H1 (cell line): Measurements from ENCODE around the gene SUGP2. TPM values are rescaled to one million over a fixed set of nuclear protein-coding genes. Genes with fewer than 3 reads are reported as not detected.

Source experiments
- CTCF ChIA-PET: fragments of 300-600 bp; sonication (Branson Sonifier 250); formaldehyde crosslinking; loops from one replicate; lab custom pipeline; 2021; ENCODE audit not compliant: partially characterized antibody; lab: Charles Lee
- POLR2A ChIA-PET: fragments of 300-600 bp; sonication (Branson Sonifier 250); formaldehyde crosslinking; loops from one replicate; lab custom pipeline; 2021; ENCODE audit warnings: inconsistent platforms; ENCODE audit not compliant: partially characterized antibody; lab: Charles Lee
- DNase-seq, 2 experiments: peaks; one replicate each; pipeline versions ENCODE4 v3.0.0 to v3.0.0-alpha.2; 2010 to 2022; ENCODE audit warnings: low spot score in 2 of 2, low read depth in 1 of 2, mixed read lengths in 1 of 2
- FAIRE-seq: peaks from 2 replicates; lab custom pipeline; 2011; peaks lifted over from hg19 to GRCh38; lab: Jason Lieb, UNC
- H2AFZ ChIP-seq: 2 replicates; pipeline ENCODE4 v1.8.1; 2012; ENCODE audit warnings: low read length, inconsistent platforms
- H2AK5ac ChIP-seq: 2 replicates; pipeline ENCODE4 v1.6.1; 2013; ENCODE audit warnings: low read depth, low read length
- H2BK120ac ChIP-seq: replicated peaks from 2 replicates; pipeline ENCODE3; 2013; ENCODE audit warnings: low read depth, low read length, inconsistent platforms
- H2BK12ac ChIP-seq: 2 replicates; pipeline ENCODE4 v1.6.1; 2013; ENCODE audit warnings: low read depth, low read length
- H2BK15ac ChIP-seq: 2 replicates; pipeline ENCODE4 v1.6.1; 2013; ENCODE audit warnings: low read length
- H2BK20ac ChIP-seq: 2 replicates; pipeline ENCODE4 v1.6.1; 2013; ENCODE audit warnings: low read length
- H2BK5ac ChIP-seq: 2 replicates; pipeline ENCODE4 v1.6.1; 2013; ENCODE audit warnings: low read depth, low read length
- H3K14ac ChIP-seq: 2 replicates; pipeline ENCODE4 v1.6.1; 2013; ENCODE audit warnings: inconsistent platforms; ENCODE audit not compliant: insufficient read length
- H3K18ac ChIP-seq: 2 replicates; pipeline ENCODE4 v1.6.1; 2013; ENCODE audit warnings: low read length; ENCODE audit errors: extremely low read depth
- H3K23ac ChIP-seq: 2 replicates; pipeline ENCODE4 v1.6.1; 2013; ENCODE audit warnings: inconsistent platforms; ENCODE audit not compliant: insufficient read length
- H3K23me2 ChIP-seq: 2 replicates; pipeline ENCODE4 v1.6.1; 2013; ENCODE audit warnings: low read depth, low read length
- H3K27ac ChIP-seq: 2 replicates; pipeline ENCODE4 v1.6.1; 2011; ENCODE audit warnings: low read depth, low read length, inconsistent platforms
- H3K27me3 ChIP-seq, 4 experiments: replicated peaks in 1 of 4; 1 replicate in 1 of 4; 2 replicates in 3 of 4; pipeline versions ENCODE4 v1.6.1 to v1.8.1; 2011 to 2013; ENCODE audit warnings: low read length in 3 of 4, mild to moderate bottlenecking in 3 of 4, inconsistent platforms in 2 of 4, mixed read lengths in 2 of 4, moderate library complexity in 1 of 4; ENCODE audit not compliant: control insufficient read depth in 3 of 4, insufficient read depth in 3 of 4; ENCODE audit errors: extremely low read depth in 1 of 4
- H3K36me3 ChIP-seq, 4 experiments: 2 replicates each; pipeline versions ENCODE4 v1.6.1 to v1.8.1; 2011 to 2013; ENCODE audit warnings: mild to moderate bottlenecking in 4 of 4, low read length in 3 of 4, moderate library complexity in 2 of 4, control low read depth in 1 of 4, inconsistent platforms in 1 of 4; ENCODE audit not compliant: insufficient read depth in 4 of 4, control insufficient read depth in 2 of 4
- H3K4ac ChIP-seq: replicated peaks from 2 replicates; pipeline ENCODE3; 2013; ENCODE audit warnings: low read length, low read depth, mixed read lengths, inconsistent platforms; ENCODE audit not compliant: insufficient read length
- H3K4me1 ChIP-seq, 4 experiments: replicated peaks in 1 of 4; 1 replicate in 1 of 4; 2 replicates in 3 of 4; pipeline versions ENCODE4 v1.6.1 to v1.8.1; 2011 to 2013; ENCODE audit warnings: low read length in 3 of 4, inconsistent platforms in 2 of 4, mixed read lengths in 1 of 4; ENCODE audit not compliant: insufficient read depth in 4 of 4, control insufficient read depth in 3 of 4
- H3K4me2 ChIP-seq, 2 experiments: 2 replicates each; pipeline versions ENCODE4 v1.6.1 to v1.8.1; 2011 to 2013; ENCODE audit warnings: low read depth in 2 of 2, low read length in 2 of 2, control low read depth in 1 of 2, inconsistent platforms in 1 of 2, mild to moderate bottlenecking in 1 of 2; ENCODE audit not compliant: insufficient read depth in 1 of 2
- H3K4me3 ChIP-seq, 4 experiments: fragments of 200-600, 300-600 bp in 1 of 4; sonication (generic), shearing (Covaris generic), sonication (Bioruptor Twin) in 1 of 4; 2 replicates each; pipeline versions ENCODE4 v1.5.1 to v1.8.1; 2011 to 2016; ENCODE audit warnings: low read length in 4 of 4, low read depth in 3 of 4, control low read depth in 2 of 4, inconsistent platforms in 2 of 4, mild to moderate bottlenecking in 2 of 4, mixed read lengths in 1 of 4, moderate library complexity in 1 of 4; ENCODE audit not compliant: insufficient read depth in 2 of 4; ENCODE audit errors: extremely low read depth in 1 of 4
- H3K56ac ChIP-seq: replicated peaks from 2 replicates; pipeline ENCODE3; 2013; ENCODE audit warnings: low read depth, mild to moderate bottlenecking, mixed read lengths, low read length, inconsistent platforms; ENCODE audit not compliant: insufficient read length
- H3K79me1 ChIP-seq: 2 replicates; pipeline ENCODE4 v1.6.1; 2013; ENCODE audit warnings: low read depth, low read length, control low read depth
- H3K79me2 ChIP-seq, 2 experiments: 2 replicates each; pipeline versions ENCODE4 v1.6.1 to v1.8.1; 2012 to 2013; ENCODE audit warnings: low read length in 2 of 2, mild to moderate bottlenecking in 2 of 2, inconsistent platforms in 1 of 2; ENCODE audit not compliant: insufficient read depth in 2 of 2, control insufficient read depth in 1 of 2
- H3K9ac ChIP-seq, 4 experiments: replicated peaks in 1 of 4; 1 replicate in 1 of 4; 2 replicates in 3 of 4; pipeline versions ENCODE4 v1.6.1 to v1.8.1; 2011 to 2013; ENCODE audit warnings: low read depth in 3 of 4, low read length in 3 of 4, control low read depth in 2 of 4, mild to moderate bottlenecking in 2 of 4, moderate library complexity in 2 of 4, inconsistent platforms in 1 of 4; ENCODE audit errors: extremely low read depth in 1 of 4
- H3K9me3 ChIP-seq, 2 experiments: 2 replicates each; pipeline versions ENCODE4 v1.6.1 to v1.8.1; 2012 to 2013; ENCODE audit warnings: mild to moderate bottlenecking in 2 of 2, moderate library complexity in 2 of 2, control low read depth in 1 of 2, inconsistent platforms in 1 of 2, low read depth in 1 of 2, low read length in 1 of 2, mixed read lengths in 1 of 2; ENCODE audit not compliant: insufficient read depth in 2 of 2
- H4K20me1 ChIP-seq, 2 experiments: replicated peaks in 1 of 2; 2 replicates each; pipeline versions ENCODE3 to v1.8.1; 2011 to 2013; ENCODE audit warnings: inconsistent platforms in 2 of 2, low read length in 2 of 2, mild to moderate bottlenecking in 1 of 2; ENCODE audit not compliant: insufficient read depth in 2 of 2, control insufficient read depth in 1 of 2
- H4K5ac ChIP-seq: 2 replicates; pipeline ENCODE4 v1.6.1; 2013; ENCODE audit warnings: low read length, low read depth, mixed read lengths, inconsistent platforms; ENCODE audit not compliant: insufficient read length
- H4K8ac ChIP-seq: 2 replicates; pipeline ENCODE4 v1.8.0; 2013; ENCODE audit warnings: mild to moderate bottlenecking, moderate library complexity, low read length, inconsistent platforms; ENCODE audit not compliant: insufficient read depth; ENCODE audit errors: extremely low read depth
- H4K91ac ChIP-seq: replicated peaks from 2 replicates; pipeline ENCODE3; 2013; ENCODE audit warnings: low read length, mixed read lengths, inconsistent platforms; ENCODE audit not compliant: insufficient read length
- BCL11A ChIP-seq, 2 experiments: IDR thresholded peaks; one replicate each; pipeline ENCODE4 v1.6.1; 2011; ENCODE audit warnings: low read depth in 2 of 2, low read length in 2 of 2, mild to moderate bottlenecking in 2 of 2
- FOSL1 ChIP-seq: IDR thresholded peaks from 2 replicates; pipeline ENCODE4 v1.6.1; 2011; ENCODE audit warnings: mild to moderate bottlenecking, low read depth, low read length, moderate library complexity; ENCODE audit not compliant: insufficient read depth
- KDM4A ChIP-seq: IDR thresholded peaks from one replicate; pipeline ENCODE4 v1.7.1; 2012; ENCODE audit warnings: low read depth, mild to moderate bottlenecking, moderate library complexity, low read length, inconsistent platforms; ENCODE audit not compliant: severe bottlenecking
- RXRA ChIP-seq: IDR thresholded peaks from 2 replicates; pipeline ENCODE4 v1.6.1; 2011; ENCODE audit warnings: low read depth, mild to moderate bottlenecking, low read length, moderate library complexity; ENCODE audit not compliant: insufficient read depth
- SAP30 ChIP-seq: fragments of 300-600 bp; sonication (generic); IDR thresholded peaks from 2 replicates; pipeline ENCODE4 v1.7.1; 2012; ENCODE audit warnings: low read length, moderate library complexity, mild to moderate bottlenecking, inconsistent platforms; ENCODE audit not compliant: insufficient read depth, insufficient replicate concordance
- SP4 ChIP-seq: IDR thresholded peaks from 2 replicates; pipeline ENCODE4 v1.6.1; 2012; ENCODE audit warnings: low read length, inconsistent platforms
- ZNF274 ChIP-seq: IDR thresholded peaks from 2 replicates; pipeline ENCODE4 v1.7.0; 2012; ENCODE audit warnings: low read length, borderline replicate concordance; ENCODE audit errors: extremely low read depth
- WGBS, 2 experiments: shearing (Covaris generic) in 1 of 2; methylation state at CpG; one replicate each; pipeline versions ENCODE4 v1.1.6 to v1.1.7; 2013 to 2015; ENCODE audit warnings: low lambda C conversion rate in 2 of 2, mixed read lengths in 2 of 2, inconsistent platforms in 1 of 2, low coverage in 1 of 2, missing lambda C conversion rate in 1 of 2; ENCODE audit not compliant: insufficient replicate concordance in 2 of 2, insufficient coverage in 1 of 2, insufficient read length in 1 of 2; ENCODE audit errors: extremely low coverage in 1 of 2, missing lambda C conversion rate in 1 of 2; 5-methylcytosine and 5-hydroxymethylcytosine counted together
- polyA plus RNA-seq, 7 experiments: library from polyadenylated mRNA; depleted of rRNA in 3 of 7; stranded (reverse) in 5 of 7; unstranded in 2 of 7; fragments of >200 nt in 5 of 7; fragments of 200-250 nt in 2 of 7; gene quantifications; 1 replicate in 5 of 7; 2 replicates in 1 of 7; 4 replicates in 1 of 7; pipeline versions ENCODE4 v1.2.1 to v1.2.3, GENCODE V29; 2011 to 2013; ENCODE audit warnings: missing spikeins in 2 of 7, mixed read lengths in 2 of 7
- total RNA-seq: library from RNA; stranded (reverse); fragmentation: NEBNext Ultra II Directional; extraction: Animal tissue kit (Norgen Biotek cat#: 25700); gene quantifications from 2 replicates; pipeline ENCODE4 v1.2.1, GENCODE V29; 2021

Gene SUGP2
- total and polyA plus RNA-seq, 2 of the 8 experiments (the other 6 are each of a cell fraction or from before 2014, with no cell fraction given): 57.7 to 114 TPM

GRCh38 chr19:19009951-19010350, 23.4 kb downstream of the SUGP2 start:
- H3K27ac ChIP-seq: no peak overlapping the region
- H3K9ac ChIP-seq: no peak overlapping the region
- 95% methylated on average over 18 of the region's 18 CpGs; no CpG with 5 or more reads in 1 of the 2 experiments for WGBS, 2 experiments
- H3K56ac ChIP-seq: no peak overlapping the region
- POLR2A ChIA-PET: interaction anchor here (0.9 to 6.4 kb wide), 2 partner anchors 13 to 14 kb away, joined by 3 to 26 read pairs; no protein-coding TSS in a partner anchor
- H3K79me2 ChIP-seq: no peaks in the 10 kb centered on the region
- no peaks in the 10 kb centered on the region for H3K4me1 ChIP-seq
- no peak overlapping the region for H3K4me3 ChIP-seq
- no peaks in the 10 kb centered on the region; the same call in 1 of the 2 replicates for H3K79me1 ChIP-seq
- no peak overlapping the region for H4K5ac ChIP-seq
- no peak overlapping the region for H4K8ac ChIP-seq
- H3K27me3 ChIP-seq: no peaks in the 10 kb centered on the region
- no peak overlapping the region for H2BK15ac ChIP-seq
- no peaks in the 10 kb centered on the region for H3K9me3 ChIP-seq
- FAIRE-seq (no peak), DNase-seq (no peak)
- H3K14ac ChIP-seq: no peak overlapping the region
- no peak overlapping the region for H2AFZ ChIP-seq
- no peak overlapping the region for H3K4ac ChIP-seq
- H2AK5ac ChIP-seq: no peak overlapping the region
- no peak overlapping the region for H3K4me2 ChIP-seq
- H4K91ac ChIP-seq: no peak overlapping the region
- H2BK12ac ChIP-seq: no peak overlapping the region
- H3K23ac ChIP-seq: no peak overlapping the region
- H2BK120ac ChIP-seq: no peak overlapping the region
- CTCF ChIA-PET: interaction anchor here (1.0 to 3.0 kb wide), 5 partner anchors 9 to 106 kb away, joined by 3 to 9 read pairs (median 5); no protein-coding TSS in a partner anchor
- peaks cover 2 to 10% of the 10 kb centered on the region in 2 experiments for H4K20me1 ChIP-seq
- no peak overlapping the region for H2BK20ac ChIP-seq
- no peak overlapping the region for H2BK5ac ChIP-seq
- no peaks in the 10 kb centered on the region; the same call in 1 of the 2 replicates for H3K23me2 ChIP-seq
- TF ChIP-seq FOSL1 (no peak), ZNF274 (no peak), KDM4A (no peak), BCL11A (IDR thresholded peaks at IDR 0.05; ENCODE audit: low read depth in 2 of 2, low read length in 2 of 2) (no peak), SAP30 (no peak), RXRA (no peak), SP4 (no peak)
- H3K18ac ChIP-seq: no peak overlapping the region
- H3K36me3 ChIP-seq: peaks cover 20 to 72% (median 54%) of the 10 kb centered on the region in 4 experiments
